Adrenal gland (tissue), 5 donors: ENCODE data around the gene OXT.

Experiments used
- POLR2A ChIP-seq, 2 donors: fragments of 450-650 bp; IDR thresholded peaks; one replicate each; pipeline ENCODE4 v1.6.1; 2017; ENCODE audit warnings: antibody characterized with exemption in 2 of 2, mild to moderate bottlenecking in 2 of 2, moderate library complexity in 1 of 2
- TF ChIP-seq, protein P1 (sequence below), 6 experiments: fragments of 450-650 bp in 4 of 6; fragments of 200-600 bp in 2 of 6; sonication (generic) in 1 of 6; IDR thresholded peaks; 1 replicate in 5 of 6; 2 replicates in 1 of 6; pipeline versions ENCODE4 v1.5.1 to v1.8.0; 2016 to 2021; ENCODE audit warnings: antibody characterized with exemption in 6 of 6, mild to moderate bottlenecking in 2 of 6, moderate library complexity in 1 of 6
- donor health status: DM: no; HTN: no; CAD: no.

- TF ChIP-seq, protein P1, sequence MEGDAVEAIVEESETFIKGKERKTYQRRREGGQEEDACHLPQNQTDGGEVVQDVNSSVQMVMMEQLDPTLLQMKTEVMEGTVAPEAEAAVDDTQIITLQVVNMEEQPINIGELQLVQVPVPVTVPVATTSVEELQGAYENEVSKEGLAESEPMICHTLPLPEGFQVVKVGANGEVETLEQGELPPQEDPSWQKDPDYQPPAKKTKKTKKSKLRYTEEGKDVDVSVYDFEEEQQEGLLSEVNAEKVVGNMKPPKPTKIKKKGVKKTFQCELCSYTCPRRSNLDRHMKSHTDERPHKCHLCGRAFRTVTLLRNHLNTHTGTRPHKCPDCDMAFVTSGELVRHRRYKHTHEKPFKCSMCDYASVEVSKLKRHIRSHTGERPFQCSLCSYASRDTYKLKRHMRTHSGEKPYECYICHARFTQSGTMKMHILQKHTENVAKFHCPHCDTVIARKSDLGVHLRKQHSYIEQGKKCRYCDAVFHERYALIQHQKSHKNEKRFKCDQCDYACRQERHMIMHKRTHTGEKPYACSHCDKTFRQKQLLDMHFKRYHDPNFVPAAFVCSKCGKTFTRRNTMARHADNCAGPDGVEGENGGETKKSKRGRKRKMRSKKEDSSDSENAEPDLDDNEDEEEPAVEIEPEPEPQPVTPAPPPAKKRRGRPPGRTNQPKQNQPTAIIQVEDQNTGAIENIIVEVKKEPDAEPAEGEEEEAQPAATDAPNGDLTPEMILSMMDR (IDR thresholded peaks at IDR 0.05) = no peak
- TF ChIP-seq POLR2A (IDR thresholded peaks at IDR 0.05) = no peak
Measured at GRCh38 chr20:3109350-3110302, 38.2 kb downstream of the OXT start.
